GM21381 (cell line): Measurements from ENCODE around the gene CHTF18.
A peak's percentile ranks its signal among the peaks of the same experiment; 100 is the strongest.
"Not testable (repeated sequence)": the region's sequence is repeated elsewhere in the genome, so short reads cannot be mapped to it uniquely, and the experiment has no call there.

ENCODE experiments used
- ATAC-seq: cut with Tn5 transposase; IDR thresholded peaks from one replicate; pipeline ENCODE4 v1.9.1; 2021; ENCODE audit warnings: mild to moderate bottlenecking, moderate library complexity; ENCODE audit not compliant: unreplicated experiment

The CHTF18 gene

GRCh38 chr16:803754-804080, 15.3 kb downstream of the CHTF18 start:
- no peak for ATAC-seq

GRCh38 chr16:804193-805048, 16.0 kb downstream of the CHTF18 start:
- no peak for ATAC-seq

GRCh38 chr16:805474-805873, 17.1 kb downstream of the CHTF18 start:
- ATAC-seq = no peak

GRCh38 chr16:807347-808084, 19.1 kb downstream of the CHTF18 start:
- ATAC-seq = peak; percentile 91

- ATAC-seq = no peak
These were observed 19.6 kb downstream of the CHTF18 start for GRCh38 chr16:808085-808386.

DNA sequence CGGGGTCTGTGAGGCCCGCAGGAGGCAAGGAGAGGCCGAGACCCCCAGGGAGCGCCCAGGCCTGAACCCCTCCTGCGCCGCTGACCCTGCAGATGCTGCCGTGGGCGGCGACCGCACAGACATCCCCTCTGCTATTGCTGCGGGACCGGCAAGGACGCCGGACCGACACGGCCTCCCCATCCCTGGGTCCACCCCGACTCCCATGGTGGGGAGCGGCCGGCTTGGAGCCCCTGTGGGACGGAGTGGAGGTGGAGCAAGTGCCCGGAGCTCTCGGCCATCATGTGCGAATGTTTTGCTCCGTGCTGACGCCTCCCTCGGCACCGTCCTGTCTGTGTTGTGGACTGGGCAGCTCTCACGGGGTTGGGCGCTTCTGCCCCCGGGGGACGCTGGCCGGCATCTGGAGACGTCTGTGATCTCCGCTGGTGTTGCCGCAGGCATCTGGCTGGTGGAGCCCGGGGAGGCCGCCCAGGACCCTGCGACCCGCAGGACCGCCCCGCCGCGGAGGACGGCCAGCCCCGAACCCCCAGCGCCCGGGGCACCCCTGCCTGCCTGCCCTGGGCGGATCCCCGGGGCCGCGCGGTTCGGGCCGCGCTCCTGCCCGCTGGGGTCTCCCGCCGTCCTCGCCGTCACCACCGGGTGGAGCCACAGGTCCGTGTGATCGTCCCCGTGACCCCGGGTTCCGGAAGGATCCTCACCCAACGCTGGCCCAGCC, 24.9 kb downstream of the CHTF18 start:
- no peak for ATAC-seq

GRCh38 chr16:813916-814412, 25.5 kb downstream of the CHTF18 start:
- ATAC-seq = no peak

- no peak for ATAC-seq
These were observed 26.6 kb downstream of the CHTF18 start for GRCh38 chr16:814974-815373.

GRCh38 chr16:815861-816260, 27.4 kb downstream of the CHTF18 start:
- no peak for ATAC-seq

- ATAC-seq = no peak
These were observed 28.8 kb downstream of the CHTF18 start for GRCh38 chr16:817001-817906.

DNA sequence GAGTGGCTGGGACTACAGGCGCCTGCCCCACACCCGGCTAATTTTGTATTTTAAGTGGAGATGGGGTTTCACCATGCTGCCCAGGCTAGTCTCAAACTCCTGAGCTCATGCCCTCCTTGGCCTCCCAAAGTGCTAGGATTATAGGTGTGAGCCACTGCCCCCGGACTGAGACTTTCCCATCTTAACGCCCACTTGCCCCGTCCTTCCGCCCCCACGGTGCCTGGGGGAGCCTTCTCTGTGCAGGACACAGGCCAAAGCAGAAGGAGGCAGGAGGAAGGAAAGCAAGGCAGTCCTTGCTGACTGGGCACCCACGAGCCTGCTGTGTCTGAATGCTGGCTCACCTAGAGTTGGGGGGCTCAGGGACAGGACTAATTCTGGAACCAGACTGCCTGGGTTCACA, 29.7 kb downstream of the CHTF18 start:
- ATAC-seq = no peak

DNA sequence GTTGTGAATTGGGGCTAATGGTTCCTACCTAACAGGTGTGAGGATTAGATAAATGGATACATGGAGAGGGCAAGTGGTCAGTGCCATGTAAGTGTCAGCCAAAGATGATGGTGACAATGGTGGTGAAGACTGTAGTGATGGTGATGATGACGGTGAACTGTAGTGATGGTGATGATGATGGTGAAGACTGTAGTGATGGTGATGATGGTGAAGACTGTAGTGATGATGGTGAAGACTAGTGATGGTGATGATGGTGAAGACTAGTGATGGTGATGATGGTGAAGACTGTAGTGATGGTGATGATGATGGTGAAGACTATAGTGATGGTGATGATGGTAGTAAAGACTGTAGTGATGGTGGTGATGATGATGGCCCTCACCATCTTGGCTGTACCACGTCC, 30.2 kb downstream of the CHTF18 start:
- no peak for ATAC-seq

GRCh38 chr16:819336-820043, 31.1 kb downstream of the CHTF18 start:
- no peak for ATAC-seq

DNA sequence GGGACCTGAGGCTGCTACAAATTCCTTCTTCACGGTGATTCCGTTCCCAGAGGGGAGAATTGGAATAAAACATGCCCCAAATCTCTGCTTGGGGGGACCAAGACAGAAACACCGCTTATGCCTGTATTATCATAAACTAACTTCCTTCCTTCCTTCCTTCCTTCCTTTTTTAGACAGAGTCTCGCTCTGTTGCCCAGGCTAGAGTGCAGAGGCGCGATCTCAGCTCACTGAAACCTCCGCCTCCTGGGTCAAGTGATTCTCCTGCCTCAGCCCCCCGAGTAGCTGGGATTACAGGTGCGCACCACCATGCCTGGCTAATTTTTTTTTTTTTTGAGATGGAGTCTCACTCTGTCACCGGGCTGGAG, 31.6 kb downstream of the CHTF18 start:
- ATAC-seq = not testable (repeated sequence)

DNA sequence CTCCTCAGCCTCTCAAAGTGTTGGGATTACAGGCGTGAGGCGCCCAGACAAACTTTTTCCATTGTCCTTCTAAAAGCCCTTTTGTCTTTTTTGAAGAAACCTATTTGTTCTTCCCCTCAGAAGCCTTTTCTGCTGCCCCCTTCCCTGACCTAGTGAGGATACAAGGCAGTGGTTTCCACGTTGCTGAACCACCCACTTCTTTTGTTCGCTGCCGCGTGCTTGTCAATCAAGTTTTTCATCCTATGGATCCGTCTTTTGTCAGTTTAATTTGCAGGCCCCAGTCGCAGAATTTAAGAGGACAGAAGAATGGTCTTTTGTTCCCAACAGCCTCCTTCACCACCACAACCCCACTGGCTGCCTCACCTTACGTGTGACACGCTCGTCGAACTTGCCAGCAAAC, 32.3 kb downstream of the CHTF18 start:
- no peak for ATAC-seq

DNA sequence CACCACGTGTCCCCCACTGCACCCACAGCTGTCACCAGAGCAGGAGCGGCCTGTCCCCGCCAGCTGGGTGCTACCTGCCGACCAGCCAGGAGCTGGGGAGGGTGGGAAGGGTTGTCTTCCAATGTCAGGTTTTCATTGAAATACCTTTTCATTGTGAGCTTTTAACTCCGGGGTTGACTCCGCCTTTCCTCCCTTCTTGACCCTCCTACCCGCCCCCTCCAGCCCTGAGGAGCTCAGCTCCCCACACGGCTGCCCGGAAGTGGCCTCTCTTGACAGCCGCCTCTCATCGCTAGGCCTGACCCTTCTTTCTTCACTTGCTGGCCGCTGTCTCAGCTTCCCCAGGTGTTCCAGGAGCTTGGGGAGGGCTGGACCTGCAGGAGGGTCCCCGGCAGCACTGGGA, 33.3 kb downstream of the CHTF18 start:
- no peak for ATAC-seq

DNA sequence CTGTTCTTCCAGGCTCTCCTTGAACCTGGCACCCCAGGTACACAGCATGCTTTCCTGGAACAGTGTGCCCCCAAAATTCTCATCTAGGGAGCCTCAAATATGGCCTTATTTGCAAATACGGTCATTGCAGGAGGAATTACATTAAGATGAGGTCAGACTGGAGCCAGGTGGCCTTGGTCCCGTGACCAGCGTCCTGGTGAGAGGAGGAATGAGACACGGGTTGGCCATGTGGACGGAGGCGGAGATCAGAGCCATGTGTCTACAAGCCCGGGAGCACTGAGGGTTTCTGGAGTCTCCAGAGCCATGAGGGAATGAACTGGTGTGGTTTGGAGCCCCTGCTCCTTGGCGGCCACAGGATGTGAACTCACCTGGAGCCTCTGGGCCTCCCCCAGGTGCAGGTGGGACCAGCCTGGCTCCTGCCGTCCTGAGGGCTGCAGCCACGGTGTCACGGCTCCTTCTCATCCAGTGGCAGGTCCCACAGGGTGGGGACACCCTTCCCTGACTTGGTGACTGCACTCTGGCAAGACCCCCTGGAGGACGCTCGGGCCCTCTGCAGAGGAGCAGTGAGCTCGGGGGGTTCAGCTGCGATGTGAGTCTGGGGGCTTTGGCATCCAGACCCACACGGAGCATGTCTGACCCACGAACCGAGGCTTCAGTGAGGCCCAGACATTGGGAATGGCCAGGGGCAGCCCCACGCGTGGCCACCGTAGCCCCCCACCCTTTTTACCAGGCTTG, 33.9 kb downstream of the CHTF18 start:
- no peak for ATAC-seq

GRCh38 chr16:822909-823297, 34.5 kb downstream of the CHTF18 start:
- ATAC-seq = no peak

GRCh38 chr16:824194-824593, 35.8 kb downstream of the CHTF18 start:
- no peak for ATAC-seq

DNA sequence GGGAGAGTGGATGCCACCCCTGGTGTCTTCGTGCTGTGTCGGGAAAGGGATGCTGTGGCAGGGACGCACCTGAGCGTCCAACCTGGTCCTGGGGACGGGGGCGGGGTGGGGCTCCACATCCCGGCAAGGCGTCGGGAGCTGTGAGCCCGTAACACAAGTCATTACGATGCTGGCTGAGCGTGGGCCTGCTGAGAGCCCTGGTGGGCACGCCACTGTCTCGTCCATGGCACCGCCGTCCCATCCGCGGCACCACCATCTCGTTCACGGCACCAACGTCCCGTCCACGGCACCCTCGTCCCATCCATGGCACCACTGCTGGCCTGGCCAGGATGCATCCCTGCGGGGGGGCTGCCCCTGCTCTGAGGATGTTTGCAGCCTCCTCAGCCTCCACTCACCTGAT, 36.2 kb downstream of the CHTF18 start:
- ATAC-seq = no peak
